Cardiac muscle cell (in vitro differentiated cells and primary cell): Measurements from ENCODE around the gene AHDC1. TPM values are rescaled to one million over a fixed set of nuclear protein-coding genes. Genes with fewer than 3 reads are reported as not detected.

Experiments
- DNase-seq, 2 donors: peaks; one replicate each; pipeline versions ENCODE4 v3.0.0 to v3.0.0-alpha.2; 2010 to 2017; ENCODE audit warnings: low read depth in 1 of 2, low spot score in 1 of 2
- H3K27ac ChIP-seq: fragments of 200-600 bp; sonication (generic); 2 replicates; pipeline ENCODE4 v1.5.1; 2016
- H3K27me3 ChIP-seq: fragments of 200-600 bp; sonication (generic); 2 replicates; pipeline ENCODE4 v1.6.0; 2016; ENCODE audit warnings: control low read depth
- H3K36me3 ChIP-seq: fragments of 200-600 bp; sonication (generic); 2 replicates; pipeline ENCODE4 v1.5.1; 2016; ENCODE audit warnings: control low read depth
- H3K4me1 ChIP-seq: fragments of 200-600 bp; sonication (generic); 2 replicates; pipeline ENCODE4 v1.8.1; 2017; ENCODE audit warnings: low read depth, mild to moderate bottlenecking, mixed run types
- H3K4me3 ChIP-seq: fragments of 200-600 bp; sonication (generic); 2 replicates; pipeline ENCODE4 v1.5.1; 2016; ENCODE audit warnings: mild to moderate bottlenecking
- H3K9me3 ChIP-seq: fragments of 200-600 bp; sonication (generic); 2 replicates; pipeline ENCODE4 v1.5.1; 2017; ENCODE audit warnings: low read depth, mild to moderate bottlenecking, control low read depth
- CTCF ChIP-seq: IDR thresholded peaks from 2 replicates; pipeline ENCODE4 v1.5.1; 2012; ENCODE audit warnings: low read depth, mild to moderate bottlenecking, low read length
- polyA plus RNA-seq: library from polyadenylated mRNA; unstranded; fragments of >200 nt; fragmentation: Nextera tagmentation; extraction: Ambion mirVana; gene quantifications from 2 replicates; pipeline ENCODE4 v1.2.1, GENCODE V29; 2016
- total RNA-seq: library from RNA; depleted of rRNA; stranded (reverse); fragments of >200 nt; gene quantifications from 2 replicates; pipeline ENCODE4 v1.2.3, GENCODE V29; 2016

AHDC1 gene
- total and polyA plus RNA-seq, 2 experiments from 2014 or later = 16.3 to 58.1 TPM

GRCh38 chr1:27588256-27589232 is 15.4 kb downstream of the AHDC1 start:
- H3K4me3 ChIP-seq = no peak overlapping the region
- no peaks in the 10 kb centered on the region for H3K36me3 ChIP-seq
- H3K27me3 ChIP-seq = no peaks in the 10 kb centered on the region
- peak overlapping the region; percentile 64 for H3K27ac ChIP-seq
- no peak for TF ChIP-seq CTCF
- peak in 1 of 2 donors; percentile 44 for DNase-seq
- peaks cover 26% of the 10 kb centered on the region for H3K4me1 ChIP-seq
- H3K9me3 ChIP-seq = no peaks in the 10 kb centered on the region

- no peak overlapping the region for H3K27ac ChIP-seq
These were observed 18.3 kb downstream of the AHDC1 start for GRCh38 chr1:27585684-27586083.

GRCh38 chr1:27584453-27584852 is 19.5 kb downstream of the AHDC1 start:
- no peak for TF ChIP-seq CTCF
- DNase-seq = no peak
- Histone ChIP-seq H3K9me3 (no peaks in the 10 kb centered on the region), H3K27me3 (no peaks in the 10 kb centered on the region), H3K4me3 (no peak overlapping the region), H3K36me3 (no peaks in the 10 kb centered on the region), H3K27ac (peak overlapping the region; percentile 39), H3K4me1 (peaks cover 7% of the 10 kb centered on the region)

More at GRCh38 chr1:27585684-27586083, 18.3 kb downstream of the AHDC1 start:
- Histone ChIP-seq H3K9me3 (no peaks in the 10 kb centered on the region), H3K4me1 (peaks cover 15% of the 10 kb centered on the region), H3K4me3 (no peak overlapping the region), H3K36me3 (no peaks in the 10 kb centered on the region), H3K27me3 (no peaks in the 10 kb centered on the region)
- no peak for DNase-seq
- no peak for TF ChIP-seq CTCF

GRCh38 chr1:27583479-27583878 is 20.5 kb downstream of the AHDC1 start:
- H3K27me3 ChIP-seq = no peaks in the 10 kb centered on the region
- no peak for DNase-seq
- no peak for TF ChIP-seq CTCF
- no peaks in the 10 kb centered on the region for H3K36me3 ChIP-seq
- H3K9me3 ChIP-seq = no peaks in the 10 kb centered on the region
- no peak overlapping the region for H3K4me3 ChIP-seq
- peak overlapping the region; percentile 43 for H3K27ac ChIP-seq
- H3K4me1 ChIP-seq = peaks cover 7% of the 10 kb centered on the region

GRCh38 chr1:27581823-27582243 is 22.1 kb downstream of the AHDC1 start:
- H3K9me3 ChIP-seq = no peaks in the 10 kb centered on the region
- TF ChIP-seq CTCF = no peak
- H3K36me3 ChIP-seq = no peaks in the 10 kb centered on the region
- peak in 1 of 2 donors; percentile 55 for DNase-seq
- H3K27ac ChIP-seq = peak overlapping the region; percentile 51
- peaks cover 22% of the 10 kb centered on the region for H3K4me1 ChIP-seq
- no peaks in the 10 kb centered on the region for H3K27me3 ChIP-seq
- no peak overlapping the region for H3K4me3 ChIP-seq
